ENCODE results near the gene CT55. TPM values are rescaled to one million over a fixed set of nuclear protein-coding genes. Genes with fewer than 3 reads are reported as not detected.
A peak's percentile ranks its signal among the peaks of the same experiment; 100 is the strongest.
"Not testable (repeated sequence)": the region's sequence is repeated elsewhere in the genome, so short reads cannot be mapped to it uniquely, and the experiment has no call there.

Gene CT55, protein sequence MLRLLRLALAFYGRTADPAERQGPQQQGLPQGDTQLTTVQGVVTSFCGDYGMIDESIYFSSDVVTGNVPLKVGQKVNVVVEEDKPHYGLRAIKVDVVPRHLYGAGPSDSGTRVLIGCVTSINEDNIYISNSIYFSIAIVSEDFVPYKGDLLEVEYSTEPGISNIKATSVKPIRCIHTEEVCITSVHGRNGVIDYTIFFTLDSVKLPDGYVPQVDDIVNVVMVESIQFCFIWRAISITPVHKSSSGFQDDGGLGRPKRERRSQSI
- total RNA-seq (not detected in 2 replicates), polyA plus RNA-seq (not detected in 2 replicates)

DNA sequence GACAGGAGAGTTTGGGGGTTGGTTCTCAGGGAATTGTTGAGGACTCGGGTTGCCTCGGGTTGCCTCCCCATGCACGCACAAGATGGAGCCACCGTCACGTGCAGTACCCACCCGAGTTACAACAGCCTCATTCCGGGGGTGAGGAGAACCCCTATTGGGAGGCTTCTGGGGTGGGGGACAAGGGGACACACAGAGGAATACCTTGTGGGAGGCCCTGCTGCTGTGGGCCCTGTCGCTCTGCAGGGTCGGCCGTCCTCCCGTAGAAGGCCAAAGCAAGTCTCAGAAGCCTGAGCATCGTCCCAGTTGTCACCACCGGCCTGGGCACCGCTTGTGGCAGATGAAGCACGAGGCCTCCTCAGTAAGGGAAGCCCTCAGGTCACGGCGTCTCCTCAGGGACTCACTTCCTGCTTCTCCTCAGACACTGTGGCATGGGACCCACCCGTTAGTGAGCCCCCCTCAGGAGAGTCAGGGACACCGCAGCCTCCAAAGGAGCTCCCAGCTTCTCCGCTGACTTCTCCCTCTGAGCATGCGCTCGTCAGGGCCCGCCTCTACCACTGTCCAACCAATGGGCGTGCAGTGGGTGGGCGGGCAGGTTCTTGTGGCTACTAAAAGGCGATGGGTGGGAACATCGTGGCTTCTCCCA lies at the start of gene CT55:
TSS of gene CT55 (minus strand) at position 522 of the 643 bp plus-strand sequence. CDS start at position 295, 227 bp downstream.
- H3K36me3 ChIP-seq: no peaks in the 10 kb centered on the region
- H3K27me3 ChIP-seq: no peaks in the 10 kb centered on the region
- H3K27ac ChIP-seq: no peak within 1 kb of the TSS
- no peak for DNase-seq (ENCODE audit: low read depth in 1 of 2, low spot score in 1 of 2)
- no peaks in the 10 kb centered on the region for H3K4me1 ChIP-seq (ENCODE audit: low read depth)
- no peaks in the 10 kb centered on the region for H3K9me3 ChIP-seq (ENCODE audit: low read depth)
- TF ChIP-seq, protein P1, sequence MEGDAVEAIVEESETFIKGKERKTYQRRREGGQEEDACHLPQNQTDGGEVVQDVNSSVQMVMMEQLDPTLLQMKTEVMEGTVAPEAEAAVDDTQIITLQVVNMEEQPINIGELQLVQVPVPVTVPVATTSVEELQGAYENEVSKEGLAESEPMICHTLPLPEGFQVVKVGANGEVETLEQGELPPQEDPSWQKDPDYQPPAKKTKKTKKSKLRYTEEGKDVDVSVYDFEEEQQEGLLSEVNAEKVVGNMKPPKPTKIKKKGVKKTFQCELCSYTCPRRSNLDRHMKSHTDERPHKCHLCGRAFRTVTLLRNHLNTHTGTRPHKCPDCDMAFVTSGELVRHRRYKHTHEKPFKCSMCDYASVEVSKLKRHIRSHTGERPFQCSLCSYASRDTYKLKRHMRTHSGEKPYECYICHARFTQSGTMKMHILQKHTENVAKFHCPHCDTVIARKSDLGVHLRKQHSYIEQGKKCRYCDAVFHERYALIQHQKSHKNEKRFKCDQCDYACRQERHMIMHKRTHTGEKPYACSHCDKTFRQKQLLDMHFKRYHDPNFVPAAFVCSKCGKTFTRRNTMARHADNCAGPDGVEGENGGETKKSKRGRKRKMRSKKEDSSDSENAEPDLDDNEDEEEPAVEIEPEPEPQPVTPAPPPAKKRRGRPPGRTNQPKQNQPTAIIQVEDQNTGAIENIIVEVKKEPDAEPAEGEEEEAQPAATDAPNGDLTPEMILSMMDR (IDR thresholded peaks at IDR 0.05; ENCODE audit: low read depth, low read length): no peak
- no peak within 1 kb of the TSS for H3K4me3 ChIP-seq

DNA sequence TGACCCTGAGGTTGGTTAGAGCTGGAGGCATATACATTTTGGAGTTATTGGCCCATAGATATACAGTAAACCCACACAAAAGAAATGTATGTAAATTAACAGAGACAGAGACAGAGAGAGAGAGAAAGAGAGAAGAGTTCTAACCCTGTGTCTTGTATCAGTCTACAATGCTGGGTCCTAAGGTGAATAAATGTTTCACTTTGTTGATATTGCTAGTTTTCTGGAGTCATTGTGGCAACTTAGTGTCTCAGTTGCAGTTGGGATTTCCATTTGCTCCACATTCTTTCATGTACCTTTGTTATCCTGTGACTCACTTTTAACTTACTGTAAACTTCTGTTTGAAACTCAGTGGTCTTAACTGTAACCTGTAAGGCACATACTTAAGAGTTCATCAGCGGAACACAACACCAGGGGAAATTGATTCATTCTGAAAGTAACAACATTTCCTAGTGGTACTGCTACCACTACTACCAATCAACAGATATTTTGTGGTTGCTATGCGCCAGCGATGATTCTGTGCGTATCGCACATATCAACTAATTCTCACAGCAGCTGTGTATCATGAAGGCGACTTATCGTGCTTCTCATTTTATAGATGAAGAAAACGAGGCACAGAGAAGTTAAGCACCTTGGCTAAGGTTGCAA lies 42.1 kb upstream of the CT55 start:
- Histone ChIP-seq H3K27ac (no peak overlapping the region), H3K9me3 (ENCODE audit: low read depth) (no peaks in the 10 kb centered on the region), H3K27me3 (no peaks in the 10 kb centered on the region), H3K4me3 (no peak overlapping the region), H3K4me1 (ENCODE audit: low read depth) (no peaks in the 10 kb centered on the region), H3K36me3 (no peaks in the 10 kb centered on the region)
- no peak for DNase-seq (ENCODE audit: low read depth in 1 of 2, low spot score in 1 of 2)
- TF ChIP-seq, protein P1 (IDR thresholded peaks at IDR 0.05; ENCODE audit: low read depth, low read length): no peak

DNA sequence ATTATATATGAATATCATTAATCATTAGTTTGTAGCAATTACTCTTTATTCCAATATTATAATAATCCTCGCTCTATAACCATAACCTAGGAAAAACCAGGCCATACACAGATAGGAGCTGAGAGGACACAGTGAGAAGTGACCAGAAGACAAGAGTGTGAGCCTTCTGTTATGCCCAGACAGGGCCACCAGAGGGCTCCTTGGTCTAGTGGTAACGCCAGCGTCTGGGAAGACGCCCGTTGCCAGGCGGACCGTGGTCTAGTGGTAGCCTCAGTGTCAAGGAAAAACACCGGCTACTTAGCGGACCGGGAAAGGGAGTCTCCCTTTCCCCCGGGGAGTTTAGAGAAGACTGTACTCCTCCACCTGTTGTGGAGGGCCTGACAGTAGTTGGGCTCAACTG lies 35.2 kb upstream of the CT55 start:
- DNase-seq (ENCODE audit: low read depth in 1 of 2, low spot score in 1 of 2): peak in 1 of 2 donors; percentile 3
- TF ChIP-seq, protein P1 (IDR thresholded peaks at IDR 0.05; ENCODE audit: low read depth, low read length): peak; percentile 29
- not testable (repeated sequence) for H3K4me1 ChIP-seq (ENCODE audit: low read depth); H3K27me3 ChIP-seq; H3K27ac ChIP-seq; H3K36me3 ChIP-seq; H3K9me3 ChIP-seq (ENCODE audit: low read depth); H3K4me3 ChIP-seq

DNA sequence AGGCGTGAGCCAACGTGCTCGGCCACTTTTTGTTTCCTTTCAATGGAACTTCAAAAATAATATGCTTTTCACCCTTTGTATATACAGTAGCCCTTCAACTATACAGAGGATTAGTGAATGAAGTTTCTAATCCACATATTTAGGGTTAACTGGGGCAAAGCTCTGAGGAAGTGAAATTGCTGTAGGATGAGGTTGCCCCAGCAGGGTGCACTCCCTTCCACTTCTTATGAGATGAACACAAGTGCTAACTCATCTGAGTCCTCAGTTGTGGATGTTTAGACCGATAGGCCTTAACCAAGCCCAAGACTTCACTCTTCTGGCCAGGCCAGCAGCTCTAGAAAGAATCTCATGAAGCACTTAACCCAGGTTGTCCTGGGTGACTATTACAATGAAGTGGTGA lies 29.1 kb upstream of the CT55 start:
- H3K27me3 ChIP-seq: no peaks in the 10 kb centered on the region
- H3K27ac ChIP-seq: no peak overlapping the region
- H3K36me3 ChIP-seq: no peaks in the 10 kb centered on the region
- no peaks in the 10 kb centered on the region for H3K4me1 ChIP-seq (ENCODE audit: low read depth)
- DNase-seq (ENCODE audit: low read depth in 1 of 2, low spot score in 1 of 2): no peak
- no peak overlapping the region for H3K4me3 ChIP-seq
- TF ChIP-seq, protein P1 (IDR thresholded peaks at IDR 0.05; ENCODE audit: low read depth, low read length): no peak
- no peaks in the 10 kb centered on the region for H3K9me3 ChIP-seq (ENCODE audit: low read depth)

DNA sequence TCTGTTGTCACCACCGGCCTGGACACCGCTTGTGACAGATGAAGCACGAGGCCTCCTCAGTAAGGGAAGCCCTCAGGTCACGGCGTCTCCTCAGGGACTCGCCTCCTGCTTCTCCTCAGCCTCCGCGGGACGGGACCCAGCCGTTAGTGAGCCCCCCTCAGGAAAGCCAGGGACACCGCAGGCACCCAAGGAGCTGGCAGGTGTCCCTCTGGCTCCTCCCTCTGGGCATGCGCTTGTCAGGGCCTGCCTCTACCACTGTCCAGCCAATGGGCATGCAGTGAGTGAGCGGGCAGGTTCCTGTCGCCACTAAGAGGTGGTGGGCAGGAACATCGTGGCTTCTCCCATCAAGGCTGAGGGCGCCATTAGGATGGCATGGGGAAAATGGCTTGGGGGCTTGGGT lies 23.5 kb upstream of the CT55 start:
- Histone ChIP-seq H3K4me3 (no peak overlapping the region), H3K9me3 (ENCODE audit: low read depth) (no peaks in the 10 kb centered on the region), H3K27ac (no peak overlapping the region), H3K4me1 (ENCODE audit: low read depth) (no peaks in the 10 kb centered on the region), H3K27me3 (peaks cover 3% of the 10 kb centered on the region), H3K36me3 (no peaks in the 10 kb centered on the region)
- no peak for DNase-seq (ENCODE audit: low read depth in 1 of 2, low spot score in 1 of 2)
- TF ChIP-seq, protein P1 (IDR thresholded peaks at IDR 0.05; ENCODE audit: low read depth, low read length): no peak
